TTC549 (cell line): ENCODE data around the gene GOLGA3.
"Not testable (repeated sequence)": the region's sequence is repeated elsewhere in the genome, so short reads cannot be mapped to it uniquely, and the experiment has no call there.

Experiments used
- FAIRE-seq: peaks from 2 replicates; lab custom pipeline; 2012; peaks lifted over from hg19 to GRCh38; lab: Jason Lieb, UNC

GOLGA3 gene

DNA sequence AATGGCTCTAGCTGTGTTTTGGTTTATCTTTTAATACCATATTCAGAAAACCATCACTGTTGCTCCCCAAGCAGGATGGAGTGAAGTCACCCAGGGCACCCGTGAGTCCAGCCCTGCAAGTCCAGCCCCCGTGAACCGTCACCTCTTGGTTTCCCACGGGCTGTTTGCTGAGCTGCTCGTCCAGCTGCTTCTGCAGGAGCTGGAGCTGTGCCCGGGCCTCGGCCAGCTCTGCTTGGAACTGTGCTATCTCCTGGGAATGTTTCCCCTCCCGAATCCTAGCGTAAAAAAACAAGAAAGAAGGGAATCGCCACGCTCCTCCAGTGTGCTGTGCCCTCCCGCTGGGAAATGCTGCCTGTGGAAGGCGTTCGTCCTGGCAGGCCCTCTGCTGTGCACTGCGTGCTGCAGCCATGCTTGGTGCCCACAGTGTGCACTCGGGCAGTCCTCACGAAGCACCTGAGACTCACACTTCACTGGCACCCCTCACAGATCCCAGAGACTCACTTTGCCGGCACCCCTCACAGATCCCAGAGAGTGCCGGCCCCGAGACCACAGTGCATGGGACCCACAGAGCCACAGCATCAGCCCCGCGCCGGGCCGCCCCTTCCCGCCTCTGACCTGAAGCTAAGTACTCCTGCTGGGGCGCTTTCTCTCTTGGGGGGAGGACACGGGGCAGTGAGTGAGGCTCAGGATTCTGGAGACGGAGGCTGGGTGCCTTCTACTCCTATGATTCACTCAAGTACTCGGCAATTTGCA, 51.7 kb downstream of the GOLGA3 start:
- no peak for FAIRE-seq

DNA sequence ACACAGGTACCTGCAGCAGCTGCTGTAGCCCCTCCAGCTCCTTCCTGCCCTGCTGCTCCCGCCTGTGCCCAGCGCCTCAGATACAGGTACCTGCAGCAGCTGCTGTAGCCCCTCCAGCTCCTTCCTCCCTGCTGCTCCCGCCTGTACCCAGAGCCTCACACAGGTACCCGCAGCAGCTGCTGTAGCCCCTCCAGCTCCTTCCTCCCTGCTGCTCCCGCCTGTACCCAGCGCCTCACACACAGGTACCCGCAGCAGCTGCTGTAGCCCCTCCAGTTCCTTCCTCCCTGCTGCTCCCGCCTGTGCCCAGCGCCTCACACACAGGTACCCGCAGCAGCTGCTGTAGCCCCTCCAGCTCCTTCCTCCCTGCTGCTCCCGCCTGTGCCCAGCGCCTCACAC, 52.4 kb downstream of the GOLGA3 start:
- not testable (repeated sequence) for FAIRE-seq

DNA sequence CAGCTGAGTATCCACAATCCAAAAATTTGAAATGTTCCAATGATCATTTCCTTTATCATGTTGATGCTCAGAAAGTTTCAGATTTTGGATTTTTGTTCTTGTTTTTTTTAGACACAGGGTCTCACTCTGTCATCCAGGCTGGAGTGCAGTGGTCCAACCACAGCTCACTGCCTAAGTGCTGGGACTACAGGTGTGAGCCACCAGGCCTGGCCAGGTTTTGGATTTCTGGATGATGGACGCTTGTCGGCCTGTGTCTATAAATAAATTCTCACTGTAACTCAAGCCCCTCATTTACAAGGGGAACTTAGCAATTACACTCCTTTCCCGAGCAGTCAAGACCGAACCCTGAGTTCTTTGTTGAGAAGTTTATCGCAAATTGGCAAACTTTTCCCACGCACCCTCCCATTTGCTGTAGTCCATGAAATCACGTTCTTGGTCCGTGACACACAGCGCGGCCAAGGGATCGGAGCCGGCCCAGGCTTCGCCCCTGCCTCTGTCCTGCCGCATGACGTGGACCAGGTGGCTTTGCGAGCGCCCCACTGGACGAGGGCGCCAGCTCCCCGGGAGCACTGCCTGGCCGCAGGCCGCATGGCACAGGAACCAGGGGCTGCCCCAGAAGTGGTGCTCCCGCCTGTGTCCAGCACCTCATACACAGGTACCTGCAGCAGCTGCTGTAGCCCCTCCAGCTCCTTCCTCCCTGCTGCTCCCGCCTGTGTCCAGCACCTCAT, 53.0 kb downstream of the GOLGA3 start:
- FAIRE-seq: no peak

DNA sequence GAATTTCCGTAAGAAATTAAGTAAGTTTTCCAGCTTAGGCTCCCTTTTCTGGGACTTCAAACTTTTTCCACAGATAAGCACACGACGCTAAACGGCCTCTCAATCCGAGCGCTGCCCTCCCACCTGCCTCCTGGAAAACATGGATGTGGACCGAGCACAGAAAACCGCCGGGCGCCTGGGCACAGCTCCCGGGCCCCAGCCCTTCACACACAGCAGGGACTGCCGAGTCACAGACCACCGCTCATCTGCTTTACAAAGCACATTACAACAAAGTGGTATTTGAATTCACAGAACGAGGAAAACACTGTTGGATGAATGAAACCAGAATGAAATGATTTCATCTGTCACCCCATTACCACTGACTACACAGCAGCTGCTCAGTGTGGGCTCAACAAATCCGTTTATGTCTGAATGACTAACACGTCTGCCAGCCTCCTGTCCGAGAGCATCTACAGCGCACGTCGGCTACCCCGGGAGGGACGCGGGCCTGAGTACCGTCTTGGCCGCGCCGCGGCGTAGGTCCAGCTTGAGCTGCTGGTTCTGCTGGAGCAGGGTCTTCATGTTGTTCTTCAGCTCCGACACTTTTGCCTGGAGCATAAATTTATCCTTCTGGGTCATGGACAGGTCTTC, 53.9 kb downstream of the GOLGA3 start:
- no peak for FAIRE-seq

DNA sequence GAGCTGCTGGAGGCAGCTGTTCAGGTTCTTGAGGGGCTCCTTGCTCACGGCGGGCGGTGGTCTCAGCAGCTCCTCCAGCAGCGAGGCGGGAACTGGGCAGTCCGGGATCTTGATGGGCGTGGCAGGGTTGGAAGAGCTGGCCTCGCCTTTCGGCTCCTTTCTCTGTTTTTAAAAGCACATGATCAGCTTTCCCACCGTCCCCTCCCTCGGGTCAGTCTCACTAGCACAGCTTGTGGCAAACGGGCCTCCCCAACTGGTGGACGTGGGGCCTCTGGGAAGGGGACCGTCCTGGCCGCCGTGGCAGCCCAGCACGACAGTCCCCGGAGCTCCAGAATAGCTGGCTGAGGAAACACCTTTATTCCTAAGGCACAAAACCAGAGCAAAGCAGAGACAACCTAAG, 54.5 kb downstream of the GOLGA3 start:
- FAIRE-seq: no peak

DNA sequence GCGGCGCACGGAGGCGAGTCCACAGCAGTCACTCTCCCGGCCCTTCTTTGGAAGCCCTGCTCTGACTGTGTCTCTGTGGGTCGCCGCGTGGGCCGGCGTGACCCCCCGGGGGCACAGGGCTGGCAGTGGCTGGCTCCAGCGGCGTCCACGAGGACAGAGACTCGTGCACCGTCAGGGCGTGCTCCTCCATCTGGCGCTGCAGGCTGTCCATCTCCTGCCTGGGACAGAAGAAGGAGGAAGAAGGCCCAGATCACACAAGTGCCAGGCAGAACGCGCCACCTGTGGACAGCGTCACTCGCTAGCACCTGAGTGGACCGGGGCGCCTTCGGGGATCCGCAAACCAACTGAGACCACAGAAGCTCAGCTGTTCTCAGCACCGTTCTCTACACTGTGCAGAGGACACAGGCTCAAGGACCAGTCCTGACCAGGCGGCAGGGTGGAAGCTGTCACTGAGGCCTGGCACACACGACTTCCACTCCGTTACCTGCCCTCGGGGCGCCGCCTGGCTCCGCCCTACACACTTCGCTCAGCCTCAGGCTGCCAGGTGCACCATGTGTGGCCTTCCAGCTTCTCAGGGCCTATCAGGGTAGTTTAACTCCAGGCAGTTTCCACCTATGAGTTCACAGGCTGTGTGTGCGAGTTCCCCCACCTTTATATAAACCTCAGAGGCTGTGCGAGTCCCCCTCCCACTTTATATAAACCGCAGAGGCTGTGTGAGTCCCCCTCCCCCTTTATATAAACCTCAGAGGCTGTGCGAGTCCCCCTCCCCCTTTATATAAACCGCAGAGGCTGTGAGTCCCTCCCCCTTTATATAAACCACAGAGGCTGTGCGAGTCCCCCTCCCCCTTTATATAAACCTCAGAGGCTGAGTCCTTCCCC, 55.4 kb downstream of the GOLGA3 start:
- no peak for FAIRE-seq

DNA sequence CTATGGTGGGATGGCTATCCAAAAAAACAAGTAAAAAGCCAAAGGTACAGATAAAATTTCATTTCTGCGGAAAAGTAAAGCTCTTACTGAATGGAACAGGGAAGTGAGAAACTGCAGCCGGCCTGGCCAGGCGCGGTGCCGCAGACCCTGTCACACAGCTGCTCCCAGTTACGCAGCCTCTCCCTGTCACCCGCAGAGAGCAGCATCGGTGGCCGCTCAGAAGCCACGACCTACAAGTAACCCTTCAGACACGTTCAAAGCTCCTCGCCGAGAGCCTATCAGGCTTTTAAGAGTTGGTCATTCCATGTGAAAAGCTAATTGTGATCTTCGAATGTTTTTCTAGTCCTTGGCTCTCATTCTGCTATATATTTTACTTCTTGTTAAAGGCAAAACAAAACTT, 56.1 kb downstream of the GOLGA3 start:
- FAIRE-seq: no peak

DNA sequence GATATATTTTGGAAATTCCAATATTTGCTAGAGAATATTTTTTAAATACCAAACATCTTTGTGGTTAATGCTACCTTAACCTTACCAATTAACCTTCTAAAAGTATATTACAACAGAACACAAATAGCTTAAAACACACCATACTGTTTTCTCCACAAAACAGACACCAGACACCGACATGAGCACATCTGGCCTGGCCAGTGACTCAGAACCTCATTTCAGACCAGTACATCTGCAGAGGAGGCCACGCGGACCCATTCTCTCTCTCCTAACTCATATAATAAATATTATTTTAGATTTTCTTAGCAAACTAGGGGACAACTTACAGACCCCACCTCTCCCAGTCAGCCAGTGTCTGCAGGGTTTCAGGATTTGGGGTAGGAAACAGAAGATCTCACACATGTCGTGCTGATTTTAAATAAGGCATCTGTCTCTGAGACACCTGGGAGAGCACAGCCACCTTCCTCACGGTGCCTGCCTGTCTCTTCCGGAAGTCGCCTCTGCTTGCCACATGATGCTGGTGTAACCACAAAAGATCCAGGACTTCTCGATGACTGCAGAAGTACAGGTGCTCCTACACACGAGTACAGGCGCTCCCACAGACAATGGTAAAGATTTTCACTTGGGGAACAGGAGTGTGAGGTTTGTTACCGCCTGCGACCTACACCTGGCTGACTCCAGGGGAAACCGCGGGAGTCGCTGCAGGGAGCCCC, 57.4 kb downstream of the GOLGA3 start:
- no peak for FAIRE-seq

DNA sequence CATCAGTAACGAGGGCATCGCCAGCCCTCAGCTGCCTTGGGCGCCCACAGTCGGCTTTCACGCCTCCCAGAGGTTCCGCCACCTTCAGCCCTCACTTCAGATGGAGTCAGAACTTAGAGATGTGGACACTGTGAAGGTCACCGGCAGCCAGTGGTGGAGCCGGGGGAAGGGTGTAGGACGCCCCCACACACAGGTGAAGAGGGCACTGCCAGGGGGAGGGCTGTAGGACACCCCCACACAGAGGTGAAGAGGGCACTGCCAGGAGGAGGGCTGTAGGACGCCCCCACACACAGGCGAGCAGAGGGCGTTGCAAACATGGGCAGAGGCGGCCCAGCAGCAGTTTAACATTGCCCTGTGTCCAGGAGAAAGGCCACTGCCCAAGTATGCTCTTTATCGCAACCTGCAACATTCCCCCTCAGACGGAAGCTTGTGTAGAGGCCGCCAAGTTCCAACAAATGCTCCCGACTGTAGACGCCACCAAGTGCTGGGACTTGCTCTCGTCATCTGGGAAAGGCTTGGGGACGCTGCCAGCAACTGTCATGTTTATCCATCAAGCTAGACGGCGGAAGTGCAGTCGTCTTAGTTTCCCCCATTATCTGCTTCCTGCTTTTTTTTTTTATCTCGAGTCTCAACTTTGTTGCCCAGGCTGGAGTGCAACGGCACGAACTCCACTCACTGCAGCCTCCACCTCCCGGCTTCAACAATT, 62.1 kb downstream of the GOLGA3 start:
- no peak for FAIRE-seq

DNA sequence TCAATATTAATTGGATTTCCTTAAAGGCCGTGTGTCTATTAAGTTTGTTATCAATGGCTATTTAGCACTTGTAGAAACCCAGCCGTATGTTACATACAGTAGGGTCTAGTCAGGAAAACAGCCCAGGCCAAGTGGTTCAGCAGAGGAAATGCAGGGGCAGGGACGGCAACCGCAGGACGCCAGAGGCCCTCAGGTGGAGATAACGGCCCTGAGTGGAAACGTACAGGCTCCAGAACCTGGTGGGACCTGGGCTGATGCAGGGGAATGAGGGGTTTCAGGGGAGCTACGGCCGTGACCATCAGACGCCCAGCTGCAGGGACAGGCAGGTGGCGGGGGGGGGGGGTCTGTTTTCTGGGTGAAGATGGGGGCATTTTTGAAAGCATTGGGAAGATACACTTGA, 63.3 kb downstream of the GOLGA3 start:
- no peak for FAIRE-seq

DNA sequence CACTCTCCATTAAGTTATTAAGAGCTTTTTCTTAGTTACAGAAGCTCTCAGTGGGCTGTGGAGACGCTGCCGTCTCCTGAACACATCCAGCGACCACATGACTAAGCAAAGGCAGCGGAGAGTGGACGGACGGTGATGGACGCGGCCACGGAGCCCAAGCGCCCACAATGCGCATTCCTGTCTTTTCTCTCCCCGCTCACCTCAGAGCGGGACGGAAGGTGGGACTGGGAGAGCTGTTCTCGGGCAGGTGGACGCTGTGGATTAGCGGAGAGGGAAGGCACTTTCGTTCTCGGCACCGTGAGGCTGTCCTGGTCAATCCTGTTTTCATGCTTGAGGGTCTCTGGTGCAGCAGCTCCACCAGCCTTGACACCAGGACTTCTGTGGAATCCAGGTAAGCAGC, 64.4 kb downstream of the GOLGA3 start:
- FAIRE-seq: no peak

DNA sequence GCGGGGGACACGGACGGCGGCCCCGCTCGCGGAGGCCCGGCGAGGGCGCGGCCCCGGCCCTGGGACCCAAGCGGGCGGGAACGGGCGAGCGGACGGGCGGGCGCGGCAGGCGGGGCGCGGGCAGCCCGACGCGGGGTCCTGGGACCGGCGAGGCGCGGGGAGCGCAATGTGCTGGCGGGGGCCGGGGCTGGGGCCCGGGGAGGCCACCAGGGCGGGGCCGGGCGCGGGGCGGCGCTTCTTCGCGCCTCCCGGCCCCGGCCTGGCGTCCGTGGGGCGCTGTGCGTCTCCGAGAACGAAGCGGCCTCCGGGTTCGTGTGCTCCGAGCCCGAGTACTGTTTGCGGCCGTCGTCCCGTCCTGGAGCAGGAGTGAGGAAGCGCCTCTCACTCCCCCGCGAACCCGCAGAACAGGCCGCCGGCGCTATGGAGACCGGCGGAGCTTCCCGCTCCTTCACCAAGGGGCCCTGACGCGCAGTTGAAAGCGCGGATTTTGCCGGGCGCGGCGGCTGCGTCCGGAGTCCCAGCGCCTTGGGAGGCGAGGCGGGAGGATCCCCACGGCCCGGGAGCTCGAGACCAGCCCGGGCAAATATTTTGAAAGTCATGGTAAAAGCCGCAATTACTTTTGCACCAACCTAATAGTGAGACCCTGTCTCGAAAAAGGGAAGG, 66.6 kb downstream of the GOLGA3 start:
- no peak for FAIRE-seq

DNA sequence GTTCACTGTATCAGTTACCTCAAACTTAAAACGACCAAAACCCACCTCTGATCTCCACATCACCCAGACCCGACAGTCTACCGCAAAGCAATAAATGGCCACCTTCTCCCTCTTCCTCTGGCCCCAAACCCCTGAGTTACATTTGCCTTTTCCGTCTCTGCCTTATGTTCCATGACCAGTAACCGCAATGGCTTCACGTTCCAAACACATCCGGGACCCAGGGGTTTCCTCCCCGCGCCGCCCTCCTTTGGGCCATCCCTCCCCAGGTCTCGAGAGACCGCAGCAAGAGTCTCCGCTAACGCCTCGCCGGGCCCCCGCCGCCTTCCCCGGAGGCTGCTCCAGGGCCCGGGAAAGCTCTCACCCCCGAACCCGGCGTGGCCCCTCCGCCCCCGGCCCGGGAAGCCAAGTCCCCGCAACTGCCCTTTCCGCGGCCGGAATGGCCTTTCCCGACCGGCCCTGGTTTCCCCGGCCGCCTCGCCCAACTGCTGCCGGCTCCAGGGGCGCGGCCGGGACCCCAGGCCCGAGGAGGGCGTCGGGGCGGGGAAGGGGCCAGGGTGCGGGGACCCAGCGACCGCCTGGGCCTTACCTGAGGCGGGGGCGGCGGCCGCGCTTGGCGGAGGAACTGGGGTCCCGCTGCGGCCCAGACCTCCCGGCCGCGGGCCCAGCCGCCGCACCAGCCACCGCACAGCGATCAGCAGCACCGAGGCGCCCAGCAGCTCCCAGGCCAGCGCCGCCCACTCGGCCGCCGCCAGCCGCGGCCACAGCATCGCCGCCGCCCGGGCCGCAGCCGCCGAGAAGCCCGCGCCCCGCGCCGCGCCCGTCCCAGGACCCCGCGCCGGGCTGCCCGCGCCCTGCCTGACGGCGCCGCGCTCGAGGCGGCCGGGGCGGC, 67.4 kb downstream of the GOLGA3 start, which contains the start of gene ANKLE2:
ANKLE2 (minus strand) TSS at position 801 of the 889 bp plus-strand sequence; CDS start at position 767, 34 bp downstream.
- no peak for FAIRE-seq

DNA sequence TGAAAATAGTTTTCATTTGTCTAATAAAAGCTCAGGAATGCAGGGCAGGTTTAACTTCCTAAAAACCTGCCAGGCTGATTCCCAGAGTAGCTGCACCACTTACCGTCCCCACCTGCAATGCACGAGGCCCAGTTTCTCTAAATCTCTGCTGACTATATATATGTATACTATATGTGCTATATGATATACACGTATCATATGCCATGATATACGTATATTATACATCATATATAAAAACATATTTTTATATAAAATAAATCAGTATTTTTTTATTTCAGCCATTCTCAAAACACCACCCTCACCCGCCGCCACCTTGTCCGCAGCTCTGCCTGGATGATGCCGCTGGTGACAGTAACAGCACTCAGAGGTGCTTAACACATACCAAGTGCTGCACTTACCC, 69.3 kb downstream of the GOLGA3 start:
- FAIRE-seq: no peak

DNA sequence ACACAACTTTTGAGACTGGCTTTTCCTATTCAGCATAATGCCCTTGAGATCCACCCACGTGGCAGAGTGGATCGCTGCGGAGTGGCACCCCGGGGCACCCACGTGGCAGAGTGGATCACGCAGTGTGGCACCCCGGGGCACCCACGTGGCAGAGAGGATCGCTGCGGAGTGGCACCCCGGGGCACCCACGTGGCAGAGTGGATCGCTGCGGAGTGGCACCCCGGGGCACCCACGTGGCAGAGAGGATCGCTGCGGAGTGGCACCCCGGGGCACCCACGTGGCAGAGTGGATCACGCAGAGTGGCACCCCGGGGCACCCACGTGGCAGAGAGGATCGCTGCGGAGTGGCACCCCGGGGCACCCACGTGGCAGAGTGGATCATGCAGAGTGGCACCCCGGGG, 69.8 kb downstream of the GOLGA3 start:
- not testable (repeated sequence) for FAIRE-seq

DNA sequence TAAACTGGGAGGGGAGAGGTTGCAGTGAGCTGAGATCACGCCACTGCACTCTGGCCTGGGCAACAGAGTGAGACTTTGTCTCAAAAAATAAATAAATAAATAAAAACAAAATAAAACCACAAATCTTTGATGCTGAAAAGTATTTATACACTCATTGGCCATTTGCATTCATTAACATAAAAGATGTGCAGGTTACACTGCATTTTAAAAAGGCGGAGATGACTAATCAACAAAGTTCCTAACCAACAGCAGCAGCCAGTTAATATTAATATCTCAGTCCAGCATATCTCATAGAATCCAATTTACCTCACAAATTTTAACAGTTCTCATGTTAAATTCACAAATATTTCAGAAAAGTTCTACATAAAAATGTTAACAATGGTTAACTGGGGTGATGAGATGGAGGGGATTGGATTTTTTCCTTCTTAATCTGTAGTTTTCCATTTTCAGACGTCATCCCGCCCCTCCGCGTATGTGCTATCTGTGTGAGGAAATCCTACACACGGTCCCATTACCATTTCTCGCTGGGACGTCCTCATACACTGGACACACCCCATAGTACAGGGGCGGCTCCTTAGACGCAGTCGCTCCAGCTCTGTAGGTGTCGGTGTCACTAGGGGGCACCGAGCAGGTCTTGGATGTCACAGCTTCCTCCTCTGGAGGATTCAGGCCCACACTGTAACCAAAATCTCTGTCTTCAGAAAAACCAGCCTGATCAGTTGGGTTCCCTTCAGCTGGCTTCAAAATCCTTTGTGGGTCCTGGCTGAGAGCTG, 74.3 kb downstream of the GOLGA3 start:
- FAIRE-seq: no peak

DNA sequence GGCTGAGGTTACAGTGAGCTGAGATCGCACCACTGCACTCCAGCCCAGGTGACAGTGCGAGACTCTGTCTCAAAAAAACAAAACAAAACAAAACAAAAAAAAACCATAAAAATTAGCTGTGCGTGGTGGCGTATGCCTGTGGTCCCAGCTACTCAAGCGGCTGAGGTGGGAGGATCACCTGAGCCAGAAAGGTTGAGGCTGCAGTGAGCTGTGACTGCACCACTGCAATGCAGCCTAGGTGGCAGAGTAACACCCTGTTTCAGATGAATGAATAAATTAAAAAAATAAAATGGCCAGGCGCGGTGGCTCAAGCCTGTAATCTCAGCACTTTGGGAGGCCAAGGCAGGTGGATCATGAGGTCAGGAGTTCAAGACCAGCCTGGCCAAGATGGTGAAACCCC, 75.0 kb downstream of the GOLGA3 start:
- FAIRE-seq: not testable (repeated sequence)

DNA sequence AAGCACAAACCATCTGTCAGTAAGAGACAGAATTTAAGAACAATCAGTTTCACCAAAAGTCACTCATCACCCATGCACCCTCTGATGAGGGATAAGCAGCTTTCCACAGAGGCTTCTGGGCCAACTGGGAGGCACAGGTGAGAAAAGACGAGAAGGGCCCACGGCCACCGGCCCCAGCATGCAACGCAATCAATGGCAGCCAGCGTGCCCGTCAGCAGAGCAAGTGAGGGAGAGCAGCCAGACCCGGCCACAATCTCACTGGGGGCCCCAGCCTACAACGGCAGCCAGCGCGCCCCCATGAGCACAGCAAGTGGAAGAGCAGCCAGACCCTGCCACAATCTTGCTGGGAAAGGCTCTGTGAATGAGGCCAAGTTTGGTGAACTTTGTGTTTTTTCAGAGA, 80.3 kb downstream of the GOLGA3 start:
- no peak for FAIRE-seq

DNA sequence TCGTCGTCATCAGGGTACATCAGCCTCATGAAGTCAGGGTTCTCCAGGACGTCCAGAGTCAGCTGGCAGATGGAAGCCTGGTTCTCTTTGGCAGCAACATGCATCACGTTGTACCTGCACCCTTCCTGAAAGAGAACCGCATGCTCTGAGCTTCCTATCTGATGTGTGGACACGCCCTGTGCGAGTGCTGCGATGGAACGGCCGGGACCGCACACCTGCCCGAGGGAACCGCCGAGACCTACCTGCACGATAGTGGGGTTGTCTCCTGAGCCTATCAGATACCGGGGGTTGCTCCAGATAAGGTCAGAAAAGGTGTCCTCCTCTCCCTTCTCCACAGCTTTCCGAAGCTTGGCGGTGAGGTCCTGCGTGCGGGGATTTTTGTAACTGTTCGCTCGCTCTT, 80.8 kb downstream of the GOLGA3 start:
- no peak for FAIRE-seq
